ENCODE measurements around the gene CCM2. TPM values are rescaled to one million over a fixed set of nuclear protein-coding genes. Genes with fewer than 3 reads are reported as not detected.
A peak's percentile ranks its signal among the peaks of the same experiment; 100 is the strongest.
"Not testable (repeated sequence)": the region's sequence is repeated elsewhere in the genome, so short reads cannot be mapped to it uniquely, and the experiment has no call there.

CCM2 gene
- total and polyA plus RNA-seq, 4 donors, result 25.8 to 48.9 (median 41.6) TPM

GRCh38 chr7:45103958-45104843 is 104.2 kb downstream of the CCM2 start:
- 95% methylated on average over 12 of the region's 17 CpGs for WGBS (ENCODE audit: insufficient coverage)
- Histone ChIP-seq H3K9me3 (ENCODE audit: control insufficient read depth, insufficient read depth, low read length) (no peaks in the 10 kb centered on the region), H3K36me3 (ENCODE audit: control insufficient read depth, insufficient read depth, low read length) (peaks cover 93% of the 10 kb centered on the region), H3K4me1 (ENCODE audit: control insufficient read depth, insufficient read depth, low read length) (no peaks in the 10 kb centered on the region), H3K27me3 (ENCODE audit: control insufficient read depth, insufficient read depth, low read length) (no peaks in the 10 kb centered on the region), H3K4me3 (ENCODE audit: low read depth, low read length) (no peak overlapping the region), H3K27ac (ENCODE audit: low read depth, low read length) (no peak overlapping the region)
- DNase-seq (ENCODE audit: low read depth in 4 of 6, low spot score in 6 of 6), result no peak

GRCh38 chr7:45104844-45105587 is 105.0 kb downstream of the CCM2 start:
- no peaks in the 10 kb centered on the region for H3K9me3 ChIP-seq (ENCODE audit: control insufficient read depth, insufficient read depth, low read length)
- H3K4me3 ChIP-seq (ENCODE audit: low read depth, low read length), result no peak overlapping the region
- H3K36me3 ChIP-seq (ENCODE audit: control insufficient read depth, insufficient read depth, low read length), result peaks cover 85% of the 10 kb centered on the region
- no peak for DNase-seq (ENCODE audit: low read depth in 4 of 6, low spot score in 6 of 6)
- H3K27me3 ChIP-seq (ENCODE audit: control insufficient read depth, insufficient read depth, low read length), result no peaks in the 10 kb centered on the region
- H3K4me1 ChIP-seq (ENCODE audit: control insufficient read depth, insufficient read depth, low read length), result no peaks in the 10 kb centered on the region
- 96% methylated on average over 12 of the region's 12 CpGs for WGBS (ENCODE audit: insufficient coverage)
- H3K27ac ChIP-seq (ENCODE audit: low read depth, low read length), result no peak overlapping the region

DNA sequence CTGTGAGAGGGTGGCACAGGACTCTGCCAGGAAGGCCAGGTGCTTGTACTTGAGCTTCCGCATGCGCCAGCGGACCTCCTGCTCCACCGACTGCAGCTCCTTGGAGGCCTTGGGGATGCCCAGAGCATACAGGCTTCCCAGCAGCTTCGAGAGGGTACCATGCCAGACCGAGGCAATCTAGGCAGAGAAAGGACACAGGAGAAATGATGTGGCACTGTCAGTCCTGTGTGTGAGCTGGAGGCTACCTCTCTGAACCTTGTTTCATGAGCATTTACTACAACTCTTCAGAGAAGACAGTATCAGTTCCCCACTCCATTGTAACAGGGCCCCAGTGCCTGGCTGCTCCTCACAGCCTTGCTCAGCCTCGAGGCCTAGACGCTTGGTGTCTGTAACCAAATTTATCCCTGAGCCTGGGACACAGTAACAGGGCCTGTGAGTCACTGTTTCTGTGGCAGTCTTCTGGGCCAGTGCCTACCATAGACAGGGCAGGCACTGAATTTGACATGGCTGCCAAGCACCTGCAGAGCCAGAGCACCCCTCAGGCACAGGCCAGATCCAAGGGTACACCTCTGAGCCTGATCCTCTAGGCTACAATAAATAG is 105.7 kb downstream of the CCM2 start:
- peaks cover 78% of the 10 kb centered on the region for H3K36me3 ChIP-seq (ENCODE audit: control insufficient read depth, insufficient read depth, low read length)
- no peaks in the 10 kb centered on the region for H3K27me3 ChIP-seq (ENCODE audit: control insufficient read depth, insufficient read depth, low read length)
- H3K4me3 ChIP-seq (ENCODE audit: low read depth, low read length), result no peak overlapping the region
- H3K4me1 ChIP-seq (ENCODE audit: control insufficient read depth, insufficient read depth, low read length), result peaks cover 6% of the 10 kb centered on the region
- no peak for DNase-seq (ENCODE audit: low read depth in 4 of 6, low spot score in 6 of 6)
- no peaks in the 10 kb centered on the region for H3K9me3 ChIP-seq (ENCODE audit: control insufficient read depth, insufficient read depth, low read length)
- H3K27ac ChIP-seq (ENCODE audit: low read depth, low read length), result no peak overlapping the region
- WGBS (ENCODE audit: insufficient coverage), result 100% methylated on average over 8 of the region's 8 CpGs

- 87% methylated on average over 8 of the region's 8 CpGs for WGBS (ENCODE audit: insufficient coverage)
- DNase-seq (ENCODE audit: low read depth in 4 of 6, low spot score in 6 of 6), result no peak
- Histone ChIP-seq H3K36me3 (ENCODE audit: control insufficient read depth, insufficient read depth, low read length) (peaks cover 67% of the 10 kb centered on the region), H3K27ac (ENCODE audit: low read depth, low read length) (no peak overlapping the region), H3K4me1 (ENCODE audit: control insufficient read depth, insufficient read depth, low read length) (peaks cover 12% of the 10 kb centered on the region), H3K4me3 (ENCODE audit: low read depth, low read length) (no peak overlapping the region), H3K27me3 (ENCODE audit: control insufficient read depth, insufficient read depth, low read length) (no peaks in the 10 kb centered on the region), H3K9me3 (ENCODE audit: control insufficient read depth, insufficient read depth, low read length) (no peaks in the 10 kb centered on the region)
These were observed 106.8 kb downstream of the CCM2 start for GRCh38 chr7:45106820-45107219.

DNA sequence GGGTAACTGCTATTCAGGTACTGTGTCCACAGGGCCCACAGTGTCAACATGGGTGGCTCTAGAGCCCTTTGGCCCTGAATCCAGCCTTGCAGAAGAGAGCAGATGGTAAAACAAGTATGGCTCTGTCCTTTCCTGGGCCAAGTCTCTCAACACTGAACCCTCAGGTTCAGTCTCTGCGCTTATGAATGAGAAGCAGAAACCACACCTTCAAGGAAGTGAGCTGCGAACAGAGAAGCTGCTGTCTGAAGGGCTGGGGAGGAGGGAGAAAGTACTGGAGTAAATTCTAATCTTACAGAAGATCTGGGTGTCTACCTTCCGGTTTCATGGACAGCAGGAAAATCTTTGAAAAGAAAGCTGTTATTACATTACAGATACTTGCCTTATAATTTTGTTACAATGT is 107.4 kb downstream of the CCM2 start:
- Histone ChIP-seq H3K9me3 (ENCODE audit: control insufficient read depth, insufficient read depth, low read length) (no peaks in the 10 kb centered on the region), H3K36me3 (ENCODE audit: control insufficient read depth, insufficient read depth, low read length) (peaks cover 61% of the 10 kb centered on the region), H3K4me3 (ENCODE audit: low read depth, low read length) (no peak overlapping the region), H3K4me1 (ENCODE audit: control insufficient read depth, insufficient read depth, low read length) (peaks cover 17% of the 10 kb centered on the region), H3K27ac (ENCODE audit: low read depth, low read length) (no peak overlapping the region), H3K27me3 (ENCODE audit: control insufficient read depth, insufficient read depth, low read length) (no peaks in the 10 kb centered on the region)
- WGBS (ENCODE audit: insufficient coverage), result 100% methylated on average over 1 of the region's 3 CpGs
- DNase-seq (ENCODE audit: low read depth in 4 of 6, low spot score in 6 of 6), result no peak

DNA sequence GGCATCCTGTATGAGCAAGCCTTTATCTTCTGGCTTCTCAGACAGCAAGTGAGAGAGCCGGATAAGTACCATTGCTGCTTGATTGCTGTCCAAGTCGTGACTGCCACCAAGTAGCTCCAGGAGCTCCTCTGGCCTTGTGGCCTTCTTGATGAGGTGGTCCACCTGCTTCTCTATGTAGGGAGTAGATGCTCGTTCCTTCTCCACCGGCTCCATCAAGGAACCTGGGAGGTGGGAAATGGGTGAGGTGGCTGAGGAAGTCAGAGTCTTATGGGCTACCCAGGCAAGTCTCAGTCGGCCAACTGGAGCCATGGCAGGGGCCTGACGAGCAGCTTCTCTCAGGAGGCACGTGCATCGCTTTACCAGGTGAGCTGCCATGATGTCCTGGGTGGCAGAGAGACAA is 108.9 kb downstream of the CCM2 start:
- Histone ChIP-seq H3K36me3 (ENCODE audit: control insufficient read depth, insufficient read depth, low read length) (peaks cover 46% of the 10 kb centered on the region), H3K27me3 (ENCODE audit: control insufficient read depth, insufficient read depth, low read length) (no peaks in the 10 kb centered on the region), H3K4me1 (ENCODE audit: control insufficient read depth, insufficient read depth, low read length) (peaks cover 18% of the 10 kb centered on the region), H3K4me3 (ENCODE audit: low read depth, low read length) (no peak overlapping the region), H3K27ac (ENCODE audit: low read depth, low read length) (no peak overlapping the region), H3K9me3 (ENCODE audit: control insufficient read depth, insufficient read depth, low read length) (no peaks in the 10 kb centered on the region)
- DNase-seq (ENCODE audit: low read depth in 4 of 6, low spot score in 6 of 6), result no peak
- 90% methylated on average over 6 of the region's 8 CpGs for WGBS (ENCODE audit: insufficient coverage)

DNA sequence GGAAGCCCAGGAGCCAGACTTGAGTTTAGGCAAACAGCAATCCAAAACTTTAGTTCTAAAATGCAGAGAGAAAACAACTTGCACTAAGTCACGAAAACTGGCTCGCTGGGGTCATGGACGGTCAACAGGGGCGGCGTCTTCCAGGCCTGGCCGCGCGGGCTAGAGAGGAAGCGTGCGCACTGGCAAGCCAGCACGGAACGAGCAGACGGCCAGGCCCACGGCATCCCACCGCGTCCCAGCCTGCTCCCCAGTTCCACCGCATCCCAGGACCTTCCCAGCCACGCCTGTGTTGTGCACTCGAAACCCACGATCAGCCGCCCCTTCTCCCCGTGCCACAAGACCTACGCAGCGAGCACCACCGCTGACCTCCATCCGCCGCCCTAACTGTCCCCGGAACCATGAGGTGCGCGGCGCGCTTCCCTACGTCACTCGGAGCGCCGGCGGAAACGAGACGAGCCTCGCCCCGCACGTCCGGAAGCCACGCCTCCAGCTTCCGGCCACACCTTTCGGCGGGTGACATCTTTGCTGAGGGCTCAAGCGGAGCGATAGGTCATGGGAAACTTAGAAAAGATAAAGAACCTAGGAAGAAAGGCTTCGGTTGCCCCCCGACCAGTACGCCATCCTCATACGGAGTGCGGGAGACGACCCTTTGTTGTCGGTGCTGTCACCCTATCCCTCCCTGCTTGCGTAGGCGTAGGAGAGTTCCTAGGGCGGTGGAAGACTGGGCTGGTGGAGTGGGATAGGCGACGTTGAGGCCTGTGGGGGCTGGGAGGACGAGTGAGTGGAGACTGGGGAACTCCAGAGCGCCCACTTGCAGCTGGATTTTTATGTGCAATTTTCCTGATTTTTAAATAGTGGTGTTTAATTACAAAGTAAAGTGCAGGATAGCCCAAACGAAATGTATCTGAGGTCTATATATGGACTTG is 111.6 kb downstream of the CCM2 start, which contains the start of gene TBRG4:
Gene TBRG4 (minus strand): TSS at position 400 of the 926 bp plus-strand sequence. CDS start 2,460 bp downstream, outside the sequence.
- H3K27ac ChIP-seq (ENCODE audit: low read depth, low read length), result peak within 1 kb of the TSS; percentile 99
- WGBS (ENCODE audit: insufficient coverage), result under 1% methylated on average over 60 of the region's 64 CpGs
- H3K36me3 ChIP-seq (ENCODE audit: control insufficient read depth, insufficient read depth, low read length), result peaks cover 19% of the 10 kb centered on the region
- H3K27me3 ChIP-seq (ENCODE audit: control insufficient read depth, insufficient read depth, low read length), result peaks cover 4% of the 10 kb centered on the region
- DNase-seq (ENCODE audit: low read depth in 4 of 6, low spot score in 6 of 6), result peak; percentile 92 to 98 (median 97)
- peak within 1 kb of the TSS; percentile 92 for H3K4me3 ChIP-seq (ENCODE audit: low read depth, low read length)
- no peaks in the 10 kb centered on the region for H3K9me3 ChIP-seq (ENCODE audit: control insufficient read depth, insufficient read depth, low read length)
- peaks cover 18% of the 10 kb centered on the region for H3K4me1 ChIP-seq (ENCODE audit: control insufficient read depth, insufficient read depth, low read length)

DNA sequence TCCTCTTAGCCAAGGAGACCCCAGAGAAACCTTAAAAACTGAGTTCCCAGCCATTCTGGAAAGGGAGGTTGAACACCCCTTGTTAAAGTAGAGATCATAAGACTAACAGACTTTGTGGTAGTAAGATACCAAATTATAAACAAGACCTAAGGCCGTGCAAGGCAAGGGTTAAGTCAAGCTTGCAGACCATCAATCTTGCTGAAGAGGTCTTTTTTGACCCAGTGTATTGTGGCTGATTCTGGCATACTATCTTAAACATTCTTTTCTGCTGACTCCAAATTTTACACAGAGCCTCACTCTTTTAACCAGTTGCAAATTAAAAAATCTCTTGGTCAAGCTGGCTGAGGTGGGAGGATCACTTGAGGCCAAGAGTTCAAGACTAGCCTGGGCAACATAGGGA is 112.6 kb downstream of the CCM2 start:
- Histone ChIP-seq H3K36me3 (ENCODE audit: control insufficient read depth, insufficient read depth, low read length) (peaks cover 10% of the 10 kb centered on the region), H3K4me3 (ENCODE audit: low read depth, low read length) (peak overlapping the region; percentile 92)
- DNase-seq (ENCODE audit: low read depth in 4 of 6, low spot score in 6 of 6), result no peak

GRCh38 chr7:45114257-45114656 is 114.3 kb downstream of the CCM2 start:
- H3K27me3 ChIP-seq (ENCODE audit: control insufficient read depth, insufficient read depth, low read length); H3K9me3 ChIP-seq (ENCODE audit: control insufficient read depth, insufficient read depth, low read length); DNase-seq (ENCODE audit: low read depth in 4 of 6, low spot score in 6 of 6); H3K4me3 ChIP-seq (ENCODE audit: low read depth, low read length); H3K27ac ChIP-seq (ENCODE audit: low read depth, low read length); H3K36me3 ChIP-seq (ENCODE audit: control insufficient read depth, insufficient read depth, low read length): not testable (repeated sequence)
- WGBS (ENCODE audit: insufficient coverage), result no CpG with 5 or more reads among the region's 1 CpG
- H3K4me1 ChIP-seq (ENCODE audit: control insufficient read depth, insufficient read depth, low read length), result peaks cover 18% of the 10 kb centered on the region

More for the DNA sequence above, 112.6 kb downstream of the CCM2 start:
- H3K9me3 ChIP-seq (ENCODE audit: control insufficient read depth, insufficient read depth, low read length), result no peaks in the 10 kb centered on the region
- H3K27me3 ChIP-seq (ENCODE audit: control insufficient read depth, insufficient read depth, low read length), result peaks cover 4% of the 10 kb centered on the region
- H3K27ac ChIP-seq (ENCODE audit: low read depth, low read length), result peak overlapping the region; percentile 99
- peaks cover 18% of the 10 kb centered on the region for H3K4me1 ChIP-seq (ENCODE audit: control insufficient read depth, insufficient read depth, low read length)
- 80% methylated on average over 1 of the region's 1 CpG for WGBS (ENCODE audit: insufficient coverage)
